ENCODE measurements around the gene LEPR.

DNA sequence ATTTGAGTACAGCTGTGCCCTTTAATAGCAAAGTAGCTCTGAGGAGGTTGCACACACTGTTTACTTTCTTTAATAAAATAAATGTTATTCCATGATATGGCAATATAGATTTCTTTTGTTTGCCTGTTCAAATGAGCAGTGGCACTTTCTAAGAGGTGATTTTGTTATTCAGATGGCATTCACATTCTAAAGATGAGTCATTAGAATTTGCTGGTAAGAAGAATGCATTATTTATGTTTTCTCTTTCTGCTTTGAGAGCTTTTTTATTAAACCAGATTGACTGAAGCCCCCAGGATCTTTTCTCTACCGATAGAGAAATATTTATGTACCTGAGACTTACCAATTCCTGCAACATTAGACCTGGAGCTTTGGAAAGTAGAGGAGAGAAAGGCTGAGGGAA is 11.2 kb upstream of the LEPR start:
- TF ChIP-seq EZH2 (IDR thresholded peaks at IDR 0.05; ENCODE audit: low read length), result no peak
- TF ChIP-seq, protein P1, sequence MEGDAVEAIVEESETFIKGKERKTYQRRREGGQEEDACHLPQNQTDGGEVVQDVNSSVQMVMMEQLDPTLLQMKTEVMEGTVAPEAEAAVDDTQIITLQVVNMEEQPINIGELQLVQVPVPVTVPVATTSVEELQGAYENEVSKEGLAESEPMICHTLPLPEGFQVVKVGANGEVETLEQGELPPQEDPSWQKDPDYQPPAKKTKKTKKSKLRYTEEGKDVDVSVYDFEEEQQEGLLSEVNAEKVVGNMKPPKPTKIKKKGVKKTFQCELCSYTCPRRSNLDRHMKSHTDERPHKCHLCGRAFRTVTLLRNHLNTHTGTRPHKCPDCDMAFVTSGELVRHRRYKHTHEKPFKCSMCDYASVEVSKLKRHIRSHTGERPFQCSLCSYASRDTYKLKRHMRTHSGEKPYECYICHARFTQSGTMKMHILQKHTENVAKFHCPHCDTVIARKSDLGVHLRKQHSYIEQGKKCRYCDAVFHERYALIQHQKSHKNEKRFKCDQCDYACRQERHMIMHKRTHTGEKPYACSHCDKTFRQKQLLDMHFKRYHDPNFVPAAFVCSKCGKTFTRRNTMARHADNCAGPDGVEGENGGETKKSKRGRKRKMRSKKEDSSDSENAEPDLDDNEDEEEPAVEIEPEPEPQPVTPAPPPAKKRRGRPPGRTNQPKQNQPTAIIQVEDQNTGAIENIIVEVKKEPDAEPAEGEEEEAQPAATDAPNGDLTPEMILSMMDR (optimal IDR thresholded peaks at IDR 0.05 in 1 of 3, IDR thresholded peaks at IDR 0.05 in 1 of 3, conservative IDR thresholded peaks at IDR 0.05 in 1 of 3; ENCODE audit: extremely low read depth in 1 of 3, insufficient read depth in 2 of 3, low read length in 3 of 3), result no peak

Measured in keratinocyte (primary cell).